ENCODE data around the gene RAB23.

DNA sequence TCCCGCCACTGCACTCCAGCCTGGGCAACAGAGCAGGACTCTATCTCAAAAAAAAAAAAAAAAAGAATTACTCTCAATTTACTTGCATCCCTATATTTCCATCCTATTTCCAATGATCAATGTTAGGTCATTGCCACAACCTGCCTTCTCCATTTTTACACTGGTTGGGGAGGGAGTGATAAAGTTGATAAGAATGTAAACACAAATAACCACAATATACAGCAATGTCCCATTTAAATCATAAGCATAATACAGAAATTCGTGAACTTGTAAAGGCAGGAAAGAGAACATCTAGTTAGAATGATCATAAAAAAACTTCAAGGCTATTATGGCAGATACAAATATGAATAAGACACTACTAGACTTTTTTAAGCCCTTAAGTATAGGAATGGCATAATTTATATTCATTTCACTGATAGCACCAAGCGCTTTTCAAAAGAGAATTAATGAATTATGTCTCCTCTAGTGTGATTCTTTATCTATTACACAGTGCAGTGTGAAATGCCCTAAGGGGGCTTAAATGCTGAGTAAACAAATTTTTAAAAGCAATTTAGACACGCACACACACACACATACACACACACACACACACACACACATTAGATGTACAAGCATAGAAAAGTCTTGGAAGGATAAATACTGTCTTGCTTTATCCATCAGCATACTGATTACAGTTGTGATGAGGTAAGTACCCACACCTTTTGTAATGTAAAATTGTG is 33.5 kb upstream of the RAB23 start:
- TF ChIP-seq REST (IDR thresholded peaks at IDR 0.05; ENCODE audit: unreplicated experiment): no peak
- TF ChIP-seq, protein P1, sequence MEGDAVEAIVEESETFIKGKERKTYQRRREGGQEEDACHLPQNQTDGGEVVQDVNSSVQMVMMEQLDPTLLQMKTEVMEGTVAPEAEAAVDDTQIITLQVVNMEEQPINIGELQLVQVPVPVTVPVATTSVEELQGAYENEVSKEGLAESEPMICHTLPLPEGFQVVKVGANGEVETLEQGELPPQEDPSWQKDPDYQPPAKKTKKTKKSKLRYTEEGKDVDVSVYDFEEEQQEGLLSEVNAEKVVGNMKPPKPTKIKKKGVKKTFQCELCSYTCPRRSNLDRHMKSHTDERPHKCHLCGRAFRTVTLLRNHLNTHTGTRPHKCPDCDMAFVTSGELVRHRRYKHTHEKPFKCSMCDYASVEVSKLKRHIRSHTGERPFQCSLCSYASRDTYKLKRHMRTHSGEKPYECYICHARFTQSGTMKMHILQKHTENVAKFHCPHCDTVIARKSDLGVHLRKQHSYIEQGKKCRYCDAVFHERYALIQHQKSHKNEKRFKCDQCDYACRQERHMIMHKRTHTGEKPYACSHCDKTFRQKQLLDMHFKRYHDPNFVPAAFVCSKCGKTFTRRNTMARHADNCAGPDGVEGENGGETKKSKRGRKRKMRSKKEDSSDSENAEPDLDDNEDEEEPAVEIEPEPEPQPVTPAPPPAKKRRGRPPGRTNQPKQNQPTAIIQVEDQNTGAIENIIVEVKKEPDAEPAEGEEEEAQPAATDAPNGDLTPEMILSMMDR (conservative IDR thresholded peaks at IDR 0.05; ENCODE audit: low read depth in 2 of 2): no peak
- no peak for TF ChIP-seq POLR2AphosphoS5 (IDR thresholded peaks at IDR 0.05; ENCODE audit: low read depth)
- TF ChIP-seq CREB1 (CRISPR knock-in tag; IDR thresholded peaks at IDR 0.05; ENCODE audit: low read depth): no peak
- no peak for TF ChIP-seq EZH2 (IDR thresholded peaks at IDR 0.05; ENCODE audit: low read depth, unreplicated experiment)
- TF ChIP-seq EZH2phosphoT487 (IDR thresholded peaks at IDR 0.05; ENCODE audit: unreplicated experiment): no peak
- TF ChIP-seq JUNB (IDR thresholded peaks at IDR 0.05; ENCODE audit: unreplicated experiment): no peak
- TF ChIP-seq, protein P2, sequence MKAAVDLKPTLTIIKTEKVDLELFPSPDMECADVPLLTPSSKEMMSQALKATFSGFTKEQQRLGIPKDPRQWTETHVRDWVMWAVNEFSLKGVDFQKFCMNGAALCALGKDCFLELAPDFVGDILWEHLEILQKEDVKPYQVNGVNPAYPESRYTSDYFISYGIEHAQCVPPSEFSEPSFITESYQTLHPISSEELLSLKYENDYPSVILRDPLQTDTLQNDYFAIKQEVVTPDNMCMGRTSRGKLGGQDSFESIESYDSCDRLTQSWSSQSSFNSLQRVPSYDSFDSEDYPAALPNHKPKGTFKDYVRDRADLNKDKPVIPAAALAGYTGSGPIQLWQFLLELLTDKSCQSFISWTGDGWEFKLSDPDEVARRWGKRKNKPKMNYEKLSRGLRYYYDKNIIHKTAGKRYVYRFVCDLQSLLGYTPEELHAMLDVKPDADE (IDR thresholded peaks at IDR 0.05): no peak
- TF ChIP-seq STAT1 (IDR thresholded peaks at IDR 0.05; ENCODE audit: unreplicated experiment): no peak

All from GM23338 (cell line).